NCI-H2196 (cell line): ENCODE data around the gene UBE2G2.
"Not testable (repeated sequence)": the region's sequence is repeated elsewhere in the genome, so short reads cannot be mapped to it uniquely, and the experiment has no call there.

ENCODE experiments used
- DNase-seq: peaks from one replicate; lab custom pipeline; 2025; ENCODE audit not compliant: unreplicated experiment; lab: John Stamatoyannopoulos, UW

The UBE2G2 gene

GRCh38 chr21:44836666-44837471 lies 35.2 kb upstream of the UBE2G2 start:
- no peak for DNase-seq

GRCh38 chr21:44836349-44836665 lies 34.7 kb upstream of the UBE2G2 start:
- DNase-seq: no peak

GRCh38 chr21:44835647-44835973 lies 34.0 kb upstream of the UBE2G2 start:
- DNase-seq: no peak

- no peak for DNase-seq
Observed at GRCh38 chr21:44834951-44835646, 33.5 kb upstream of the UBE2G2 start.

GRCh38 chr21:44834231-44834950 lies 32.8 kb upstream of the UBE2G2 start:
- no peak for DNase-seq

GRCh38 chr21:44833663-44834062 lies 32.0 kb upstream of the UBE2G2 start:
- DNase-seq: no peak

GRCh38 chr21:44832516-44833255 lies 31.1 kb upstream of the UBE2G2 start:
- DNase-seq: not testable (repeated sequence)

- DNase-seq: no peak
Observed at GRCh38 chr21:44831227-44831860, 29.7 kb upstream of the UBE2G2 start.

- DNase-seq: no peak
Observed at GRCh38 chr21:44829507-44830092, 28.0 kb upstream of the UBE2G2 start.

GRCh38 chr21:44828362-44829056 lies 26.9 kb upstream of the UBE2G2 start:
- no peak for DNase-seq

GRCh38 chr21:44823179-44823660 lies 21.6 kb upstream of the UBE2G2 start:
- DNase-seq: no peak

- no peak for DNase-seq
Observed at GRCh38 chr21:44822484-44823178, 21.0 kb upstream of the UBE2G2 start.

GRCh38 chr21:44820851-44821250 lies 19.2 kb upstream of the UBE2G2 start:
- DNase-seq: no peak

- no peak for DNase-seq
Observed at GRCh38 chr21:44819283-44820243, 17.9 kb upstream of the UBE2G2 start.

GRCh38 chr21:44818640-44819011 lies 17.0 kb upstream of the UBE2G2 start:
- DNase-seq: no peak

- peak; percentile 91 for DNase-seq
Observed at GRCh38 chr21:44817914-44818639, 16.5 kb upstream of the UBE2G2 start, which contains the start of gene SUMO3. Gene SUMO3, minus strand, starts transcription at chr21:44818062. Its CDS starts 94 bp downstream, at chr21:44817968.

GRCh38 chr21:44817506-44817880 lies 15.9 kb upstream of the UBE2G2 start:
- peak; percentile 90 for DNase-seq
